Measurements from ENCODE around the gene VTI1A.

DNA sequence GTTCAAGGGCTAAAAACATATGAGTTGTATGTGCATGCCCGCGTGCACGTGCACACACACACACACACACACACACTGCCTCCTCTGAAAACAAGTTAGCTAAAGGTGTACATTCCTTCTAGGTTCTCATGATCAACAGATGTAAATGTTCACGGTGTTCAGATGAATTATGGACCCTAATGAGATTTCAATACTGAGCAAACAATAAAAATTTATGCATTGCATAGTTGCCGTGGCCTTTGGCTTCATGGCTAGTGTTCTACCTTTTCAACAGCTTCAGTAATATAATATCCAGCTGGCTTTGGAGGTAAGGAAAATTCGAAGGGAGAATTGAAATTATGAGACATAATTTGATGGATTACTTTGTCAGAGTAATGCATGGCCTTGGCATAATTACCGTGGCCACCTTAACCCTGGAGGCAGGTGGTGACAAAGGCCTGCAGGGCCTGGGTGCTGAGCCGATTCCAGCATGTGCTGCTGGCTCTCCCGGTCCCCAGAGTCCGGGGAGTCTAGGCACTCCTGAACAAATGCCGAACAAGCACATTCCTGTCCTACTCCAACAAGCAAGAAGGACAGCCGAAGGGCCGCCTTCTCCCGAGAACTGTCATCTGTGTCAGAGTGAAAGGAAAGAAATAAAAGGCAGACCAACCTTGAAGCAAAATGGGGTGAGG is 336.5 kb downstream of the VTI1A start:
- TF ChIP-seq, protein P1, sequence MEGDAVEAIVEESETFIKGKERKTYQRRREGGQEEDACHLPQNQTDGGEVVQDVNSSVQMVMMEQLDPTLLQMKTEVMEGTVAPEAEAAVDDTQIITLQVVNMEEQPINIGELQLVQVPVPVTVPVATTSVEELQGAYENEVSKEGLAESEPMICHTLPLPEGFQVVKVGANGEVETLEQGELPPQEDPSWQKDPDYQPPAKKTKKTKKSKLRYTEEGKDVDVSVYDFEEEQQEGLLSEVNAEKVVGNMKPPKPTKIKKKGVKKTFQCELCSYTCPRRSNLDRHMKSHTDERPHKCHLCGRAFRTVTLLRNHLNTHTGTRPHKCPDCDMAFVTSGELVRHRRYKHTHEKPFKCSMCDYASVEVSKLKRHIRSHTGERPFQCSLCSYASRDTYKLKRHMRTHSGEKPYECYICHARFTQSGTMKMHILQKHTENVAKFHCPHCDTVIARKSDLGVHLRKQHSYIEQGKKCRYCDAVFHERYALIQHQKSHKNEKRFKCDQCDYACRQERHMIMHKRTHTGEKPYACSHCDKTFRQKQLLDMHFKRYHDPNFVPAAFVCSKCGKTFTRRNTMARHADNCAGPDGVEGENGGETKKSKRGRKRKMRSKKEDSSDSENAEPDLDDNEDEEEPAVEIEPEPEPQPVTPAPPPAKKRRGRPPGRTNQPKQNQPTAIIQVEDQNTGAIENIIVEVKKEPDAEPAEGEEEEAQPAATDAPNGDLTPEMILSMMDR (IDR thresholded peaks at IDR 0.05) = no peak
- no peak for TF ChIP-seq POLR2A (IDR thresholded peaks at IDR 0.05)

Data from adrenal gland (tissue), 5 donors.